SK-N-SH treated with all-trans-retinoic acid at 6 μM for 48 hours (cell line): ENCODE results near the gene TTC38.

Experiments used
- ARNTL ChIP-seq: fragments of 450-650 bp; formaldehyde crosslinking; IDR thresholded peaks from 2 replicates; pipeline ENCODE4 v1.5.0; 2020; ENCODE audit warnings: low read depth, mild to moderate bottlenecking, moderate library complexity, borderline replicate concordance
- ISL1 ChIP-seq: fragments of 250-450 bp; sonication (Bioruptor Pico); IDR thresholded peaks from 2 replicates; pipeline ENCODE4 v2.1.2; 2022; ENCODE audit warnings: mild to moderate bottlenecking, moderate library complexity
- TF ChIP-seq, protein P1 (sequence below): fragments of 250-450 bp; sonication (Bioruptor Pico); IDR thresholded peaks from 2 replicates; pipeline ENCODE4 v1.5.1; 2020; ENCODE audit warnings: low read depth, mild to moderate bottlenecking, moderate library complexity

DNA sequence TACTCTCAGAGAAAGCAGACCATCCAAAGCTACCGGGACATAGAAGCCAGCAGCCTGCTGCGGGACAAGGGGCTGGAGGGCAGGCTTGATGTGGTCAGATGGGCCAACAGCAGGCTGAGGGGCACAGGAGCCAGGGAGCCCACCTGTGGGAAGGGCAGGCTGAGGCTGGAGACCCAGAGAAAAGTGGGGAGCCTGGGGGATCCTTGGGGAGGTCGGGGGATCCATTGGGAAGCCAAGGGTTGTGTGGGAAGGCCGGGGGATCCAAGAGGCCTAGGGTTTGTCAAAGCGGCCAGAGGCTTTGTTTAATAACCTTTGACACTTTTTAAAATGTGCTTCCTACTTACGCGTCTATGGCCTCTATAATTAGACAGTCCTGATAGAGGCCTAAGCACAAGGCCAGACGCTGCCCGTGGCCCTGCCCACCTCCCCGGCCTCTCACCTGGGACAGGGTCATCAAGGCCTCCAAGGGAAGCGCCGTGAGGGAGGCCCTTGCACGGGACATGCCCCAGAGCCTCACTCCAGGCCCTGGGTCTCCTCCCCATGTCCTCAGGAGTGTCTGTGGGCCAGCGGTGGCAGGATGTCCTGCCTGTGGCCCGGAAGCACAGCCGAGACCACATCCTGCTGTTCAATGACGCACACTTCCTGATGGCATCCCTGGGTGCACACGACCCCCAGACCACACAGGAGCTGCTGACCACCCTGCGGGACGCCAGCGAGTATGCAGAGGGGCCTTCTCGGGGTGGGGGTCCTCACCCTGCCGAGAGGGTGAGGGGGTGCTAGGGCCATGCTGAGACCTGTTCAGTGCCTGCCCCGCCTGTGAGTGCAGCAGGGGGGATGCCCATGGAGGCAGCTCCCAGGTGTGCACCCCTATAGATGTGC lies 20.3 kb downstream of the TTC38 start:
- TF ChIP-seq ISL1 (CRISPR knock-in tag) (no peak), ARNTL (CRISPR knock-in tag) (no peak)
- TF ChIP-seq, protein P1, sequence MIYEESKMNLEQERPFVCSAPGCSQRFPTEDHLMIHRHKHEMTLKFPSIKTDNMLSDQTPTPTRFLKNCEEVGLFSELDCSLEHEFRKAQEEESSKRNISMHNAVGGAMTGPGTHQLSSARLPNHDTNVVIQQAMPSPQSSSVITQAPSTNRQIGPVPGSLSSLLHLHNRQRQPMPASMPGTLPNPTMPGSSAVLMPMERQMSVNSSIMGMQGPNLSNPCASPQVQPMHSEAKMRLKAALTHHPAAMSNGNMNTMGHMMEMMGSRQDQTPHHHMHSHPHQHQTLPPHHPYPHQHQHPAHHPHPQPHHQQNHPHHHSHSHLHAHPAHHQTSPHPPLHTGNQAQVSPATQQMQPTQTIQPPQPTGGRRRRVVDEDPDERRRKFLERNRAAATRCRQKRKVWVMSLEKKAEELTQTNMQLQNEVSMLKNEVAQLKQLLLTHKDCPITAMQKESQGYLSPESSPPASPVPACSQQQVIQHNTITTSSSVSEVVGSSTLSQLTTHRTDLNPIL (CRISPR knock-in tag): no peak
